K562 (cell line): Measurements from ENCODE around the gene RPUSD1. TPM values are rescaled to one million over a fixed set of nuclear protein-coding genes. Genes with fewer than 3 reads are reported as not detected.

ENCODE experiments used
- ATAC-seq: fragments of 200-7000 bp; cut with Tn5 transposase; 3 replicates; pipeline ENCODE4 v1.9.1; 2020; ENCODE audit warnings: moderate library complexity
- BruUV-seq: library from RNA; stranded (reverse); fragments of 400-500 nt; replicated peaks from 2 replicates; lab custom pipeline; 2021; lab: Mats Ljungman, UMichigan
- CTCF ChIA-PET: fragments of 300-600 bp; formaldehyde crosslinking; extraction: SDS; loops from one replicate; lab custom pipeline; 2021; ENCODE audit warnings: low intra/inter-chr PET ratio; lab: Yijun Ruan, JAX
- POLR2A ChIA-PET: fragments of 300-600, 350-650 bp; sonication (Branson Sonifier 250); formaldehyde crosslinking; extraction: SDS; loops from one replicate; lab custom pipeline; 2021; ENCODE audit warnings: antibody characterized with exemption, inconsistent platforms; lab: Yijun Ruan, JAX
- DNase-seq, 4 experiments: peaks; one replicate each; pipeline versions ENCODE4 v3.0.0 to v3.0.0-alpha.2; 2011 to 2018; ENCODE audit warnings: low spot score in 3 of 4, mixed read lengths in 3 of 4; ENCODE audit errors: extremely low read depth in 1 of 4
- FAIRE-seq: peaks from 2 replicates; lab custom pipeline; 2011; peaks lifted over from hg19 to GRCh38; lab: Jason Lieb, UNC
- H2AFZ ChIP-seq: 2 replicates; pipeline ENCODE4 v1.6.0; 2011; ENCODE audit warnings: low read depth, low read length, control low read depth, inconsistent platforms
- H3K27ac ChIP-seq: fragments of 200-600 bp; 3 replicates; pipeline ENCODE4 v1.8.0; 2011; ENCODE audit warnings: low read depth, mild to moderate bottlenecking, control low read depth, inconsistent platforms, low read length, moderate library complexity, mixed read lengths; ENCODE audit errors: extremely low read depth
- H3K27me3 ChIP-seq, 2 experiments: fragments of 300-600 bp in 1 of 2; 2 replicates in 1 of 2; 3 replicates in 1 of 2; pipeline versions ENCODE4 v1.6.0 to v1.8.0; 2011; ENCODE audit warnings: inconsistent platforms in 2 of 2, low read length in 2 of 2, mild to moderate bottlenecking in 1 of 2, mixed read lengths in 1 of 2, moderate library complexity in 1 of 2; ENCODE audit not compliant: control insufficient read depth in 2 of 2, insufficient read depth in 2 of 2
- H3K36me3 ChIP-seq: fragments of 300-600 bp; 3 replicates; pipeline ENCODE4 v1.8.0; 2011; ENCODE audit warnings: mild to moderate bottlenecking, low read length, inconsistent platforms; ENCODE audit not compliant: control insufficient read depth, insufficient read depth
- H3K4me1 ChIP-seq, 2 experiments: fragments of 200-600 bp in 1 of 2; replicated peaks in 1 of 2; 2 replicates in 1 of 2; 3 replicates in 1 of 2; pipeline versions ENCODE4 v1.5.1 to v1.8.0; 2011; ENCODE audit warnings: inconsistent platforms in 2 of 2, low read length in 2 of 2, mild to moderate bottlenecking in 1 of 2, mixed read lengths in 1 of 2, moderate library complexity in 1 of 2; ENCODE audit not compliant: control insufficient read depth in 2 of 2, insufficient read depth in 2 of 2
- H3K4me2 ChIP-seq: 2 replicates; pipeline ENCODE4 v1.6.1; 2011; ENCODE audit warnings: low read length, control low read depth, inconsistent platforms, mixed read lengths; ENCODE audit not compliant: insufficient read depth
- H3K4me3 ChIP-seq: fragments of 200-600 bp; sonication (generic), shearing (Covaris generic); 2 replicates; pipeline ENCODE4 v1.5.1; 2016; ENCODE audit warnings: control low read depth, inconsistent platforms
- H3K79me2 ChIP-seq: fragments of 200-600 bp; 3 replicates; pipeline ENCODE4 v1.8.0; 2011; ENCODE audit warnings: low read length, inconsistent platforms; ENCODE audit not compliant: control insufficient read depth, insufficient read depth
- H3K9ac ChIP-seq, 2 experiments: 2 replicates each; pipeline versions ENCODE4 v1.6.0 to v1.6.1; 2011; ENCODE audit warnings: low read depth in 2 of 2, low read length in 2 of 2, control low read depth in 1 of 2, inconsistent platforms in 1 of 2, mild to moderate bottlenecking in 1 of 2, mixed read lengths in 1 of 2; ENCODE audit not compliant: insufficient read depth in 1 of 2
- H3K9me1 ChIP-seq: one replicate; pipeline ENCODE4 v1.6.0; 2011; ENCODE audit warnings: inconsistent platforms, mild to moderate bottlenecking, low read length, moderate library complexity; ENCODE audit not compliant: control insufficient read depth, insufficient read depth
- H3K9me3 ChIP-seq: replicated peaks from 2 replicates; pipeline ENCODE4 v1.5.1; 2011; ENCODE audit warnings: low read depth, low read length, inconsistent platforms; ENCODE audit not compliant: control insufficient read depth, insufficient read depth
- H4K20me1 ChIP-seq: replicated peaks from 2 replicates; pipeline ENCODE4 v1.6.1; 2011; ENCODE audit warnings: low read length, inconsistent platforms, mixed read lengths; ENCODE audit not compliant: control insufficient read depth, insufficient read depth
- FIP1L1 ChIP-seq: fragments of 200-400 bp; formaldehyde crosslinking; IDR thresholded peaks from 2 replicates; pipeline ENCODE4 v1.6.1; 2018; ENCODE audit warnings: mild to moderate bottlenecking, low read depth, low read length; ENCODE audit not compliant: poor library complexity, severe bottlenecking
- FOXM1 ChIP-seq, 2 experiments: fragments of 450-650 bp in 1 of 2; sonication (generic) in 1 of 2; formaldehyde crosslinking in 1 of 2; IDR thresholded peaks; 2 replicates each; pipeline versions ENCODE4 v1.6.1 to v1.9.0; 2017 to 2022; ENCODE audit warnings: low read depth in 2 of 2, mild to moderate bottlenecking in 2 of 2, missing genetic modification reagents in 1 of 2, moderate library complexity in 1 of 2
- RAD21 ChIP-seq, 2 experiments: fragments of 250-450 bp in 1 of 2; fragments of 450-650 bp in 1 of 2; sonication (Bioruptor Pico) in 1 of 2; formaldehyde crosslinking in 1 of 2; IDR thresholded peaks in 1 of 2; conservative IDR thresholded peaks in 1 of 2; 2 replicates each; pipeline versions ENCODE4 v1.4.0 to v1.8.0; 2020 to 2022; ENCODE audit warnings: mild to moderate bottlenecking in 2 of 2, moderate library complexity in 1 of 2
- RNF2 ChIP-seq: sonication (generic); IDR thresholded peaks from 2 replicates; pipeline ENCODE4 v1.6.1; 2016
- SRSF3 ChIP-seq: fragments of 200-400 bp; formaldehyde crosslinking; IDR thresholded peaks from 2 replicates; pipeline ENCODE4 v1.6.1; 2016; ENCODE audit warnings: mild to moderate bottlenecking, low read length, moderate library complexity; ENCODE audit not compliant: insufficient read depth
- ZNF12 ChIP-seq: sonication (generic); formaldehyde crosslinking; IDR thresholded peaks from 2 replicates; pipeline ENCODE4 v1.4.0; 2020; ENCODE audit warnings: mild to moderate bottlenecking, missing genetic modification reagents
- WGBS: fragments of 100-300 bp; shearing (Covaris generic); methylation state at CpG from one replicate; pipeline ENCODE4 v1.1.6; 2016; ENCODE audit warnings: low coverage, mixed read lengths; ENCODE audit not compliant: insufficient coverage; ENCODE audit errors: missing lambda C conversion rate; 5-methylcytosine and 5-hydroxymethylcytosine counted together
- in situ Hi-C: fragments of 300-500 bp; cut with MboI; formaldehyde crosslinking; loops from 4 replicates; pipeline ENCODE4 v1.15.0; 2018; ENCODE audit warnings: inconsistent platforms, mixed read lengths
- intact Hi-C: fragments of 100-400 bp; cut with micrococcal nuclease; formaldehyde crosslinking; loops from 2 replicates; pipeline ENCODE4 v1.14.2; 2022
- polyA plus RNA-seq, 8 experiments: library from polyadenylated mRNA; depleted of rRNA in 4 of 8; stranded (reverse) in 5 of 8; unstranded in 3 of 8; fragments of >200 nt; fragmentation: Nextera tagmentation in 2 of 8; fragmentation: Illumina TruSeq in 1 of 8; extraction: Ambion mirVana in 2 of 8; extraction: Trizol in 1 of 8; gene quantifications; 2 replicates each; pipeline versions ENCODE4 v1.2.1 to v1.2.3, GENCODE V29; 2011 to 2014; ENCODE audit warnings: inconsistent platforms in 1 of 8, missing spikeins in 1 of 8
- total RNA-seq, 7 experiments: library from RNA; depleted of rRNA in 6 of 7; stranded (reverse); fragments of >200 nt in 6 of 7; fragmentation: Illumina TruSeq in 2 of 7; extraction: Trizol in 2 of 7; gene quantifications; 2 replicates each; pipeline versions ENCODE4 v1.2.1 to v1.2.3, GENCODE V29; 2011 to 2021; ENCODE audit warnings: low replicate concordance in 1 of 7
- TF ChIP-seq, protein P1 (sequence below): sonication (generic); formaldehyde crosslinking; IDR thresholded peaks from 2 replicates; pipeline ENCODE4 v1.9.0; 2022; ENCODE audit warnings: mild to moderate bottlenecking, missing genetic modification reagents
- TF ChIP-seq, protein P2 (sequence below): sonication (generic); formaldehyde crosslinking; IDR thresholded peaks from 2 replicates; pipeline ENCODE4 v1.8.0; 2022; ENCODE audit warnings: mild to moderate bottlenecking, missing genetic modification reagents
- TF ChIP-seq, protein P3 (sequence below): fragments of 450-650 bp; formaldehyde crosslinking; IDR thresholded peaks from 2 replicates; pipeline ENCODE4 v1.4.0; 2022; ENCODE audit warnings: missing genetic modification characterization
- TF ChIP-seq, protein P4 (sequence below), 2 experiments: IDR thresholded peaks; 2 replicates each; pipeline ENCODE4 v1.6.1; 2012; ENCODE audit warnings: improper control_type of control experiment in 2 of 2, low read depth in 2 of 2, low read length in 2 of 2, borderline replicate concordance in 1 of 2
- TF ChIP-seq, protein P5 (sequence below): IDR thresholded peaks from 2 replicates; pipeline ENCODE4 v1.6.1; 2011; ENCODE audit not compliant: insufficient read length; ENCODE audit errors: extremely low read depth

The RPUSD1 gene
- total and polyA plus RNA-seq, 9 of the 15 experiments (the other 6 are each of a cell fraction or from before 2014, with no cell fraction given), result 0.45 to 56.6 (median 12.0) TPM

DNA sequence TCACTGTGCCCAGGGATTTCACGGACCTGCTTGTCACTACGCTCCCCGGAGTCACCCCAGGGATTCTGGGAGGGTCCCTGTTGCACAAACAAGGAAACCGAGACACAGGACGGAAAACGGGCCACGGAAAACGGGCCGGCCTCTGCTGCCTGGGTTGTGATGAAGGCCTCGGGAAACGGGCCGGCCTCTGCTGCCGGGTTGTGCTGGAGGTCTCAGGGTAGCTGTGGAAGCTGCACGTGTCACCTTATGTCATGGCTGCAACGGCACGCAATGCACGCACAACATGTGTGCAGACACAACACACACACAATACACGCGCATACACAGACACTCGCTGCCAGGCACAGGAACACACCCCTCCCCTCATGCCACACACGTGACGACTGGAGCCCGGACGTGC, 39.3 kb upstream of the RPUSD1 start:
- no peak for ATAC-seq
- Histone ChIP-seq H3K79me2 (no peaks in the 10 kb centered on the region), H3K27me3 (peaks cover 72 to 91% of the 10 kb centered on the region in 2 experiments; a peak in 4 of 5 replicates), H4K20me1 (no peaks in the 10 kb centered on the region), H3K9me3 (no peaks in the 10 kb centered on the region), H3K36me3 (no peaks in the 10 kb centered on the region), H3K9me1 (no peaks in the 10 kb centered on the region), H2AFZ (no peak overlapping the region), H3K27ac (no peak overlapping the region), H3K9ac (no peak overlapping the region), H3K4me3 (no peak overlapping the region), H3K4me2 (no peak overlapping the region)
- intact Hi-C loops, result no loop called here
- no peak for FAIRE-seq
- in situ Hi-C loops, result no loop called here
- ChIA-PET POLR2A (interaction anchor here (0.7 kb wide), 1 partner anchor 150 kb away, joined by 3 read pairs; no protein-coding TSS in a partner anchor), CTCF (no interaction called here)
- WGBS, result 6% methylated on average over 24 of the region's 24 CpGs
- DNase-seq, result no peak
- no TSS peak for BruUV-seq
- TF ChIP-seq, protein P1, sequence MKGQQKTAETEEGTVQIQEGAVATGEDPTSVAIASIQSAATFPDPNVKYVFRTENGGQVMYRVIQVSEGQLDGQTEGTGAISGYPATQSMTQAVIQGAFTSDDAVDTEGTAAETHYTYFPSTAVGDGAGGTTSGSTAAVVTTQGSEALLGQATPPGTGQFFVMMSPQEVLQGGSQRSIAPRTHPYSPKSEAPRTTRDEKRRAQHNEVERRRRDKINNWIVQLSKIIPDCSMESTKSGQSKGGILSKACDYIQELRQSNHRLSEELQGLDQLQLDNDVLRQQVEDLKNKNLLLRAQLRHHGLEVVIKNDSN, result no peak
- TF ChIP-seq, protein P2, sequence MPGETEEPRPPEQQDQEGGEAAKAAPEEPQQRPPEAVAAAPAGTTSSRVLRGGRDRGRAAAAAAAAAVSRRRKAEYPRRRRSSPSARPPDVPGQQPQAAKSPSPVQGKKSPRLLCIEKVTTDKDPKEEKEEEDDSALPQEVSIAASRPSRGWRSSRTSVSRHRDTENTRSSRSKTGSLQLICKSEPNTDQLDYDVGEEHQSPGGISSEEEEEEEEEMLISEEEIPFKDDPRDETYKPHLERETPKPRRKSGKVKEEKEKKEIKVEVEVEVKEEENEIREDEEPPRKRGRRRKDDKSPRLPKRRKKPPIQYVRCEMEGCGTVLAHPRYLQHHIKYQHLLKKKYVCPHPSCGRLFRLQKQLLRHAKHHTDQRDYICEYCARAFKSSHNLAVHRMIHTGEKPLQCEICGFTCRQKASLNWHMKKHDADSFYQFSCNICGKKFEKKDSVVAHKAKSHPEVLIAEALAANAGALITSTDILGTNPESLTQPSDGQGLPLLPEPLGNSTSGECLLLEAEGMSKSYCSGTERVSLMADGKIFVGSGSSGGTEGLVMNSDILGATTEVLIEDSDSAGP, result no peak
- TF ChIP-seq SRSF3 (no peak), FOXM1 (IDR thresholded peaks at IDR 0.05; ENCODE audit: low read depth) (no peak), FOXM1 (CRISPR knock-in tag; IDR thresholded peaks at IDR 0.05; ENCODE audit: low read depth) (no peak), ZNF12 (CRISPR knock-in tag) (no peak), RAD21 (CRISPR knock-in tag; conservative IDR thresholded peaks at IDR 0.05 in 1 of 2, IDR thresholded peaks at IDR 0.05 in 1 of 2) (no peak), RNF2 (no peak), FIP1L1 (no peak)
- TF ChIP-seq, protein P3, sequence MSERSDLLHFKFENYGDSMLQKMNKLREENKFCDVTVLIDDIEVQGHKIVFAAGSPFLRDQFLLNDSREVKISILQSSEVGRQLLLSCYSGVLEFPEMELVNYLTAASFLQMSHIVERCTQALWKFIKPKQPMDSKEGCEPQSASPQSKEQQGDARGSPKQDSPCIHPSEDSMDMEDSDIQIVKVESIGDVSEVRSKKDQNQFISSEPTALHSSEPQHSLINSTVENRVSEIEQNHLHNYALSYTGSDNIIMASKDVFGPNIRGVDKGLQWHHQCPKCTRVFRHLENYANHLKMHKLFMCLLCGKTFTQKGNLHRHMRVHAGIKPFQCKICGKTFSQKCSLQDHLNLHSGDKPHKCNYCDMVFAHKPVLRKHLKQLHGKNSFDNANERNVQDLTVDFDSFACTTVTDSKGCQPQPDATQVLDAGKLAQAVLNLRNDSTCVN (CRISPR knock-in tag), result no peak
- TF ChIP-seq, protein P4, sequence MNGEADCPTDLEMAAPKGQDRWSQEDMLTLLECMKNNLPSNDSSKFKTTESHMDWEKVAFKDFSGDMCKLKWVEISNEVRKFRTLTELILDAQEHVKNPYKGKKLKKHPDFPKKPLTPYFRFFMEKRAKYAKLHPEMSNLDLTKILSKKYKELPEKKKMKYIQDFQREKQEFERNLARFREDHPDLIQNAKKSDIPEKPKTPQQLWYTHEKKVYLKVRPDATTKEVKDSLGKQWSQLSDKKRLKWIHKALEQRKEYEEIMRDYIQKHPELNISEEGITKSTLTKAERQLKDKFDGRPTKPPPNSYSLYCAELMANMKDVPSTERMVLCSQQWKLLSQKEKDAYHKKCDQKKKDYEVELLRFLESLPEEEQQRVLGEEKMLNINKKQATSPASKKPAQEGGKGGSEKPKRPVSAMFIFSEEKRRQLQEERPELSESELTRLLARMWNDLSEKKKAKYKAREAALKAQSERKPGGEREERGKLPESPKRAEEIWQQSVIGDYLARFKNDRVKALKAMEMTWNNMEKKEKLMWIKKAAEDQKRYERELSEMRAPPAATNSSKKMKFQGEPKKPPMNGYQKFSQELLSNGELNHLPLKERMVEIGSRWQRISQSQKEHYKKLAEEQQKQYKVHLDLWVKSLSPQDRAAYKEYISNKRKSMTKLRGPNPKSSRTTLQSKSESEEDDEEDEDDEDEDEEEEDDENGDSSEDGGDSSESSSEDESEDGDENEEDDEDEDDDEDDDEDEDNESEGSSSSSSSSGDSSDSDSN (IDR thresholded peaks at IDR 0.05; ENCODE audit: borderline replicate concordance in 1 of 2, low read depth in 2 of 2, low read length in 2 of 2), result no peak
- TF ChIP-seq, protein P5, sequence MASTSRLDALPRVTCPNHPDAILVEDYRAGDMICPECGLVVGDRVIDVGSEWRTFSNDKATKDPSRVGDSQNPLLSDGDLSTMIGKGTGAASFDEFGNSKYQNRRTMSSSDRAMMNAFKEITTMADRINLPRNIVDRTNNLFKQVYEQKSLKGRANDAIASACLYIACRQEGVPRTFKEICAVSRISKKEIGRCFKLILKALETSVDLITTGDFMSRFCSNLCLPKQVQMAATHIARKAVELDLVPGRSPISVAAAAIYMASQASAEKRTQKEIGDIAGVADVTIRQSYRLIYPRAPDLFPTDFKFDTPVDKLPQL, result no peak
- TF ChIP-seq, all 486 proteins: peak for 0
- peaks cover 0 to 40% of the 10 kb centered on the region in 2 experiments; a peak in 3 of 5 replicates for H3K4me1 ChIP-seq
